GM19328 (cell line): Measurements from ENCODE around the gene JPT1.

Source experiments
- ATAC-seq: cut with Tn5 transposase; IDR thresholded peaks from one replicate; pipeline ENCODE4 v1.9.1; 2021; ENCODE audit warnings: mild to moderate bottlenecking, moderate library complexity; ENCODE audit not compliant: unreplicated experiment

JPT1 gene

DNA sequence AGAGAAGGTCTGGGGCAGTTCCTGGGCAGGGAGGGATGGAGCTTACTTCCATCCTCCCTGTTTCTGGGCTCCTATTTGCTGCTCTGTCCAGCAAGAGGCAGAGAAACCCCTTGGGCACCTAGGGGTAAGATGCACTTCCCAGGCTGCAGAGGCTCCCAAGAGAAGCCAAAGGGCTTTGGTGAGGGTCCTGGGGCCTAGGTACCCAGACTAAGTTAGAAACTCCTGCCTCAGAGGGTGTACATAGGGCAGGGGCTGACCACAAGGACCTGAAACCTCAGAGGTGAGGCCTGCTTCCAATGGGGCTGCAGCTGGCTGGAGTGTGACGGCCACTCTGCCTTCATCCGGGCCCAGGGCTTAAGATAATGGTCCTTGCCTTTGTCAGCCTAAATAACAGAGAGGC is 46.1 kb downstream of the JPT1 start:
- no peak for ATAC-seq

DNA sequence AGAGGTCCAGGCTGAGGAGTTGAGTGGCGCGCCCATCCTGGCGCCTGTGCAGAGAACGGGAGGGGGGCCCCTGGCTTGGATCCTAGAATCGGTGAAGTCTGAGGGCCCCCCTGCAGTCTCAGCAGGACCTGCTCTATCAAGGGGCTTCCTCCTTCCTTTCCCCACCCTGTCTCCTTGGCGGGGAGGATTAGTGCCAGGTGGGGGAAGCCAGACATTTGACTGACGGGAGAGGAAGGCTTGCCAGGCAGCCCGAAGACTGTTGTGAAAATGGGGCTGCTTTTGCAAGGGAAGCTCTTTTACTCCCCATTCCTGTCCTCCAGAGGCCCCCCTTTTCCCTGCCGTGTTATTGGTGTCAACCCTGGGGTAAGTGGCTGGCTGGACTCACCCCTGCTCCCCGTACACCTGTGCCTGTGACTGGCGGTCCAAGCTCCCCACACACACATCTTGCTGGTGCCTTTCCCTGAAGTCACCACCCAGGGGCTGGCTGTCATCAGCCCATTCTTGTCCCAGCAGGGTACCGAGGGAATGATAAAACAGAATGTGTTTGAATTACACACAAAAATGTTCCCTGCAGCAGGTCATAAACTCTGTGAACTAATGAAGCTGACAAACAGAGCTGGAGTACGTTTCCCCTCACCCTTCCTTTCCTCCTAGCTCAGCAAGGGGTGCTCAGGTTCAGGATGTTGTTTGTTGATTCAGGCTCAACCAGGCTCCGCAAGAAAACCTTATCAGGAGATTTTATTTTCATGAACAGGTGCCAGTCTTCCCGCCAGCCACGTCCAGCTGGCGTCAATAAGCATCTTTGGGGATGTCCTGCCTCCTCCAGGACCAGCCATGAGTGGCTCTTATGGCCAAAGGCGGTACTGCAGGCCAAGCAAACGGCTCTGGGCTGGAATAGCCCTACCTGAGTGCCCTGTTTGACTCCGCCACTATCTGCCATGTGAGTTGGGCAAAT is 48.9 kb downstream of the JPT1 start:
- ATAC-seq: no peak

DNA sequence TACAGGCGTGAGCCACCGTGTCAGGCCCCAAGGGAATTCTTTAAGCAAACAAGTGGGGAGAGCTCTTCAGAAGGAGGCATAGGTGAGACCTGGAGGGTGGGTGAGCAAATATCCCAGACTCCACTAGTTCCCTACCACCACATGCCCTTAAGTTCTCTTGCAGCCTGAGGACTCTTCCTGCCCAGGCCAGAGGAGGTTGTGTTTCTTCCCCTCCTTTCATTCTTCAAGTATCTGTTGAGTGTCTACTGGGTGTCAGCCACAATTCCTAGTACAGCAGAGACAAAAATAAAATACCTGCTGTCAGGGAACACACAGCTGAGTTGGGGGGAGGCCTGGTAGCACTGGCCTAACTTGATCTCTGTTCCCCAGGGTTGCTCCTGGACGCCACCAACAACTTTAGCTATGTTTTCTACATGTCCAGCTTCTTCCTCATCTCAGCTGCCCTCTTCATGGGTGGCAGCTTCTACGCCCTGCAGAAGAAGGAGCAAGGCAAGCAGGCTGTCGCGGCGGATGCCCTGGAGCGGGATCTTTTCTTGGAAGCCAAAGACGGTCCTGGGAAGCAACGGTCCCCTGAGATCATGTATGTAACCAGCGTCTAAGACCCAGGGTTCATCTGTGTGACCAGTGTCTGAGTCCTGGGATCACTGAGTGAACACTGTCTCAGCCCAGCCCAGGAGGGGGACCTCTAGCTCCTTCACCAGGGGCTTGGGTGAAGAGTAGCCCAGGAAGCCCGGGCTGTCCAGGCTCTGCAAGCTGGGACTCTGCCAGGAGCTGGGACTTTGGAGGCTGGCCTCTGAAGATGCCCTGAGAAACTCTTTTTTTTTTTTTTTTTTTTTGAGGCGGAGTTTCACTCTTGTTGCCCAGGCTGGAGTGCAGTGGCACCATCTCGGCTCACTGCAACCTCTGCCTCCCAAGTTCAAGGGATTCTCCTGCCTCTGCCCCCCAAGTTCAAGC is 50.4 kb downstream of the JPT1 start:
- no peak for ATAC-seq

DNA sequence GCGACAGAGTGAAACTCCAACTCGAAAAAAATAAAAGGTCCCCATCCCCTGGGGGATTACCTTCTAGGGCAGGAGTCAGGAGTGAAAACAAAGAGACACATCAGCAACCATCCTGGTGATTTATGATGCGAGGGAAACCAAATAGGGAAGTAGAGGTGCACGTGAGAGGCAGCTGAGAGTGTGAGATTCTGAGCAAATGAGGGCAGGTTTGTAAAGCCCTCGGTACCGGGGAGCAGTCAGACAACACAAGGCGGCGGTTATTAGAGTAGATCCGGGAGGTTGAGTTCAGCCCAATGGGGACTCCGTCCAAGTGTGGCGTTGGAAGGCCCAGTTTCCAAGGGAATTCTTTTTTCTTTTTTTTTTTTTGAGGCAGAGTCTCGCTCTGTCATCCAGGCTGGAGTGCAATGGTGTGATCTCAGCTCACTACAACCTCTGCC is 51.9 kb downstream of the JPT1 start:
- no peak for ATAC-seq

DNA sequence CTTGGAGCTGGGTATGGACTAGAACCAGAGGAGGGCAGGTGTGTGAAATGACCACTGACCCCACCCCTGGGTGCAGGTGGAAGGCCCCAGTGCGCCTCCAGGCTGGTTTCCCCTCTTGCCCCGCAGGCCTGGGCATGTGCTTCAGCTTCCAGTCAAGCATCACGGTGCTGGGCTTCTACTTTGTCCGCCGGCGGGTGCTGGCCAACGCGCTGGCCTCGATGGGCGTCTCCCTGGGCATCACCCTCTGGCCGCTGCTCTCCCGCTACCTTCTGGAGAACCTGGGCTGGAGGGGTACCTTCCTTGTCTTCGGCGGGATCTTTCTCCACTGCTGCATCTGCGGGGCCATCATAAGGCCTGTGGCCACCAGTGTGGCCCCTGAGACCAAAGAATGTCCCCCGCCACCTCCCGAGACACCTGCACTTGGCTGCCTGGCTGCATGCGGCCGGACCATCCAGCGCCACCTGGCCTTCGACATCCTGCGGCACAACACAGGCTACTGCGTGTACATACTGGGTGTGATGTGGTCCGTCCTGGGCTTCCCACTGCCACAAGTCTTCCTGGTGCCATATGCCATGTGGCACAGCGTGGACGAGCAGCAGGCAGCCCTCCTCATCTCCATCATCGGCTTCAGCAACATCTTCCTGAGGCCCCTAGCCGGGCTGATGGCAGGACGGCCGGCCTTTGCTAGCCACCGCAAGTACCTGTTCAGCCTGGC is 54.3 kb downstream of the JPT1 start:
- ATAC-seq: no peak

DNA sequence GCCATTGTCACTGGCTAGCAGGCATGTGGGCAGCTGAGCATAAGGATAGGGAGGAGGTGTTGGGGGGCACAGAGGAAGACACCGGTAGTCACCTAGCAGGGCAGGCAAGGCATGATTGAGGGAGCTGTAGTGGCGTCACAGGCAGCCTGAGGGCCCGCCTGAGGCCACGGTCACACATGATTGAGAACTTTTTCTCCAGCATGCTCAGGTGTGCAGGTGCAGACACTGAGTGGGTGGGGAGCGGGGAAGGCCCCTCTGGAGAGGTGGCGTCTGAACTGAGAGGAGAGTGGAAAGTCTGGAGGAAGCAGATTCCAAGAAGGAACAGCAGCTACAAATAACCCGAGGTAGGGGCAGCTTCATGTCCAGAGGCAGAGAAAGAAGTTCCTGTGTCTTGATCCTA is 55.5 kb downstream of the JPT1 start:
- ATAC-seq: no peak

DNA sequence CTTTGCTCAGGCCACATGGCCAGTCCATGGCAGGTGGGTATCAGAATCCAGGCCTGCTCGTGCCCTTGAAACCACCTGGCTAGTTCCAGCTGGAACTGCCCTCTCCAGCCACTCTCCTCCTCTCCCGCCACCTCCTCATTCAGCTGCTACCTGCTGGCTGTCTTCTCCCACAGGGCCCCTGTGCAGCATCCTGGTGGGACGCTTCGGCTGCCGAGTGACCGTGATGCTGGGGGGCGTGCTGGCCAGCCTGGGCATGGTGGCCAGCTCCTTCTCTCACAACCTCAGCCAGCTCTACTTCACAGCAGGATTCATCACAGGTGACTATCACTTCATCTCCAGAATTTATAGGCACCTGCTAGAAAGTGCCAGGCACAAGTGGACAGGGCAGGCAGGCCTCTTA is 56.4 kb downstream of the JPT1 start:
- ATAC-seq: no peak

DNA sequence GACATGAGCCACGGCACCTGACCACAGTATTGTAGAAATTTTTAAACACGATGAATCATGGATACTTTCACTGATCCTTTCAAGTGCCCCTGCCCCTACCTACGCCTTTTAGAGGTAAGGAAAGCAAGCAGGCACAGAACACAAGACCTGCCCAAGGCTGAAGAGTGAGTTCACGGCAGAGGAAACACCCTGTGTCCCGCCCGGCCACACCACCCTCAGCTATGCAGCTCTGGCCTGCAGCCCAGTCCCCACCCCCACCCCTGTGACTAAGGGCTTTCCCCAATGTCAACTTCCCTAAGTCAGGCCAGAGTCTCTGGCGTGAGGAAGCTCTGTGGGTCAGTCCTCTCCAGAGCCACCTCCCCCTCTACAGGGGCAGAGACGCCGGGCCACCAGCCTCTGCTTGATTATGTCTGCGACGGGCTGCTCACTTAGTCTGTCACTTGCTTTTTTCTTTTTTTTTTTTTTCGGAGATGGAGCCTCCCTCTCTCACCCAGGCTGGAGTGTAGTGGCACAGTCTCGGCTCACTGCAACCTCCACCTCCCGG is 58.2 kb downstream of the JPT1 start:
- no peak for ATAC-seq

DNA sequence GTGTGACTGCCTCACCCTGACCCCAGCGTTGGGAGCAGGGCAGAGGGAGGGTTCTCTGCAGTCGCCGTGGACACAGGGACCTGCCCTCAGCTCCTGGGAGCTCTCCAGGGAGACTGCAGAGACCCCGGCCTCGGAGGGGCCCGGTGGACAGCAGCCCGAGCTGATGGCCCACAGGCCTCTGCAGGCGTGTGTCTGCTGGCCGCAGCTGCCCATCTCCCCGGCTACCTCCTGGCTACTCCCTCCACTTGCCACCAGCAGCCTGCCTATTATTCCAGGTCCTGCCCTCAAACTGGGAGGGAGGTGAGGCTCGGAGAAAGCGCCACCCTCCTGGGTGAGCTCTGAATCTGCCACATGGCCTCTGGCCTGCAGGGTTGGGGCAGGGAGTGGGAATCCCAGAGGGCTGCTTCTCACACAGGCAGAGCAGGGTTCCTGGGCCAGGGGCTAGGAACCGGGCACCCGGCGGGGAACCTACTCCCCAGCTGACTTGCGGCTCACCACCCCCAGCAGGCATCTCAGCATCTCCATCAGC is 59.4 kb downstream of the JPT1 start:
- no peak for ATAC-seq

DNA sequence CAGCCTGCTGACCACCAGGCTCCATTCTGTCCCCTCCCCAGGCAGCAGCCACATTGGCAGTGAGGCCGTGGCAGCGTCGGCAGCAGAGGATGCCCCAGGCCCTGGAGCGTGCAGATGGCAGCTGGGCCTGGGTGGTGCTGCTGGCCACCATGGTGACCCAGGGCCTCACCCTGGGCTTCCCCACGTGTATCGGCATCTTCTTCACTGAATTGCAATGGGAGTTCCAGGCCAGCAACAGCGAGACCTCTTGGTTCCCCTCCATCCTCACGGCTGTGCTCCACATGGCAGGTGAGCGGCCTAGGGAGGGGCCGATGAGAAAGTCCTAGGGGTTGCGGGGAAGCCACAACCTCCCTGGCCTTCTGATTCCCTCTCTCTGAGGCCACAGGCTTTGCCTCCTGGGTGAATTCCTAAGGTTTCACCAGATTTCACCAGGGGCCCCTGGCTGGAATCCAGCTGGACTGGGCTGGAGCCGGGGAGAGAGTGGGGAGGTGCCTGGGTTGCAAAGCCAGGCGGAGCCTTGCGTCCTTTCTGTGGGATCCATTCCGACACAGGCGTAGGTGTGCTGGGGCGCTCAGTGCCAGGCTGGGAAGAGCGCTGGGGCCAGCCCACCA is 60.7 kb downstream of the JPT1 start:
- ATAC-seq: no peak

DNA sequence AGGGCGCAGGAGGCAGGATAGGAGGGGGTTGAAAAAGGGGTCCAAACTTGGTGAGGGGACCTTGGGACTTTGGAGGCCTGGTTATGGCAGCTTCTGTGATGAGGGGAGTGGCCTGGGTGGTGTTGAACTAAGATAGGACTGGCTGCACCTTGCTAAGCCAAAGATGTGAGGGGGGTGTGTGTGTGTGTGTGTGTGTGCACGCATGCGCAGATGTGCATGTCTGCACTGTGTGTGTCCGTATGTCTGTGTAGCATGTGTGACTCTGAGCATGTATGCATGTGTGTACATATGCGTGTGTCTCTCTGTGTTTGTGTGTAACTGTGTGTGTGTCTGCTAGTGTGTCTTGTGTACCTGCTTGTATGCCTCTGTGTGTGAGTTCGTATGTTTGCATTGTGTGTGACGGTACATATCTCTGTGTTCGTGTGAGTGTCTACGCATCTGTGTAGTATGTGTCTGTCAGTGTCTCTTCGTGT is 62.4 kb downstream of the JPT1 start:
- ATAC-seq: no peak

DNA sequence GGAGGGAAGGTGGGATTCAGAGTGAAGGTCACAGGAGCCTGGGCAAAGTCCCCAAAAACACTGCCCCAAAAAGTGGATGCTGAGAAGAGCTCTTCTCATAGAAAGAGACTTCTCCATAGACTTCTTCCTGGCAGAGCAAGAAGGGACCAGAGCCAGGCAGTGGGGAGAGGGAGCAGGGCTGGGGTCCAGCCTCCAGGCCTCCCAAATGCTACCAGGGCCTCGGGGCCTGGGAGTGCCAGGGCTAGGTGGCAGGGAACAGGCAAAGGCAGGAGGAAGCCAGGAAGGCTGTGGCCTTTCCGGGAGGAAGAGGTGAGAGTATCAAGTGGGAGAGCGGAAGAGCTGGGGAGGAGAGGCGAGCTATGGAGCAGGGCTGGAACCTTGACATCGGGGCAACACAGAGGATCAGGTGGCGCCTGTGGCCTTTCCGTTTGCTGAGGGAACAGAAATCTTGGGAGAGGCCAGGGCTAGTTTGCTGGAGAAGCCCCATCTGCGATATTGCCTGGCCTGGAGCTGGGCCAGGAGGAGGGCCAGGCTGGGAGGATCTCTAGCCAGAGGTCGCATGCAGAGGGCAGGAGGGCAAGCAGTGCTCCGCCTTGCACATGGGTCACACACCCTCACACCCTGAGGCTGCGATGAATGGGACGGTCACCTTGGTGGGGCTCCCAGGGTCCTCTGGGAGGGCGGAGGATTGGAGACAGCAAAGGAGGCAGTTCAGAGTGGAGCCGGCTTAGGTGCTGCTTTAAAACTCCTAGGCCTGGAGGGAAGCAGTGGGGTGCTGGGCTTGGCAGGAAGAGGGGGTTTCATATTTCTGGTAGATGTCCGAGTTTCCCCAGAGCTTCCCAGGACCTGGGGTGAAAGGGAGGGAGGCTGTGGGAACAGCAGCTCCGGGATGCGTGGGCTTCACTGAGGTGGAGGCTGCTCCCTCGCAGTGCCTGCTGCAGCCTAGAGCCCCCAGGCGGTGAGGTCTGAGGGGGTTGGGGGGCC is 63.1 kb downstream of the JPT1 start:
- no peak for ATAC-seq

DNA sequence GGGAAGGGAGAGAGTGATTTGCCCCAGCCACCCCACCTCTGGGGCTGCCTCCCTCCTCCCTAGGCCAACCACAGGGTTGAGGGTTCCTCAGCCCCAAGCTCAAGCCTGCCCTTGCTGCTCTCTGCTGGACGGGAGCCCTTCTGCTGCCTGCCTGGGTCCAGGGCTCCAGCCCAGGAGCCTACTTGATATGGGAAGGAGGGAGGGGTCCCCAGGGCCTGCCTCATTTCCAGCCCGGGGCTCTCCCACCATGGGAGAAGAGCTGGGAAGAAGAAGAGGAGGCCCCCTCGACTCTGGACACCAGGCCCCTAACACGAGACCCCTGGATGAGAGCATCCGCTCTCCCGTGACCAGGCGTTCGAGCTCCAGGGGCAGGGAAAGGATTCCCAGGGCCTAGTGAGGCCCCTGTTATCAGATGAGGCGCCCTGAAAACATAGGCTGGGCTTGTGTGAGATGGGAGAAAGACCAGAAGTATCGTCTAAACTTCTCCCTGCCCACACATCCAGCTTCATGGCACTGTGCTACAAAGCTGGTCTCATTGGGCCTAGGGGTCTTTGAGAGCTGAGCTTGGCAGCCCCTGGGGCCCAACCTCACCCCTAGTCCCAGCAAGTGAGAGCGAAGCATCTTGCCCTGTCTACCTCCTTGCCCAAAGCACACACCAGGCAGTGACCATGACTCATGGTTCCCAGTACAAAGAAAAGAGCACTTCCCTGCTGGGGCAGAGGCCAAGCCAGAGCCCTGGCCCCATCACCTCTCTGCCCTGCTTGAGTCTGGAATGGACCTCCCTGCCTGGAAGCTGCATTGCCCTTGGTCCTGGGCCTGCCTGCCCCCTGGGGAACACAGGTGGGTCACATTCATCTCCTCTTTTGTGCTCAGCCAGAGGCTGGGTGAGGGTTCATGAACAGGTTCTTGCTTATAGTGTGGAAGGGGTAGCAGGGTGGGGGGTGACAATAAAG is 65.6 kb downstream of the JPT1 start:
- ATAC-seq: no peak

DNA sequence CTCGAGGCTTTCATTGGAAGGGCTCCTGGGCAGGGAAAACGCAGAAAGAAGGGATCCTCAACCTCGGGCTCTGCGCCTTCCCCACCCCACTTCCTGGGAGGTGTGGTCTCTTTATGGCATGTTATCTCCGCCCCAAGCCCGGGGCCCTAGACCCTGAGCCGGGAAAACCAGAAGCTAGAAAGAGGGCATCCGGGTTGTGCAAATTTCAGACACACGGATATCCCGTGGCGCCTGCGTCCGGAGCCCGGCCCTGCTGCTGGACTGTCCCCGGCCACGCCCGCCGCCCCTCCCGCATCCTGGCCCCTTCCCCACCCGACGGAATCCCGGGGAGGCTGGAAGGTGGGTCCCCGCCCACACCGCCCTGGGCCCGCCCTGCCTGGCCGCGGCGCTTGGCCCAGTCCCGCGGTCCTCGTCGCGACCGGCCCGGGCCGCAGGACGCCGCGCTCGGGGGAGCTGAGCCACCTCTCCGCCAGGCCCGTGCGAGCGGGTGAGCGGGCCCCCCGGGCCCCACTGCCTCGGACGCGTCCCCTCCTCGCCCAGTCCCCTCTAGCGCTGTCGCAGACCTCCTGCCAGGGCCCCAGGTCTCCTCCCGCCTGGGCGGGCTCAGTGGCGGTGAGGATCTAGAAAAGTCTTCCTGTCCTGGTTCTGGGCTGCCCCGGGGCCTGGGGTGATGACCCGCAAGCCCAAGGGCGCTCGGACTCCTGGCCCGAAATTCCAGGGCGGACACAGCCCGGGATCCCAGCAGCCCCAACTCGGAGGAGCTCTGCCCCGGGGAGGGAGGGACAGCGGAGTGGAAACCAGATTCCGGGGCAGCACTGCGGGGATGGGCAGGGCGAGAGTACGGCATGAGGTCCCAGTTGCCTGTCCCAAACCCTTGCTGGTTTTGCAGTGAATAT is 66.5 kb downstream of the JPT1 start, which contains the start of gene SLC16A5:
Gene SLC16A5 (plus strand): TSS at position 397 of the 896 bp plus-strand sequence. CDS start 5,683 bp downstream, outside the sequence.
- no peak for ATAC-seq

DNA sequence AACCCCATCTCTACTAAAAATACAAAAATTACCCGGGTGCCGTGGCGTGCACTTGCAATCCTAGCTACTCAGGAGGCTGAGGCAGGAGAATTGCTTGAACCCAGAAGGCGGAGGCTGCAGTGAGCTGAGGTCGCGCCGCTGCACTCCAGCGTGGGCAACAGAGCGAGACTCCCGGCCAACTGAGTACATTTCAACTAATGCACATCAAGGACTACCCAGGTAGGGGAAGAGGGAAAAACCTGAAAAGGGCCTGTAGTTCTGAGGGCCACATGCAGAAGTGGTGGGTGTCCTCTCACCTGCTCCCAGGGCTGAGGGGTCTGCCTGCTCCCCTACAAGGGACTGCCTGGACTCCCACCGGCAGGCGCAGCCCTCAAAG is 67.1 kb downstream of the JPT1 start:
- no peak for ATAC-seq

DNA sequence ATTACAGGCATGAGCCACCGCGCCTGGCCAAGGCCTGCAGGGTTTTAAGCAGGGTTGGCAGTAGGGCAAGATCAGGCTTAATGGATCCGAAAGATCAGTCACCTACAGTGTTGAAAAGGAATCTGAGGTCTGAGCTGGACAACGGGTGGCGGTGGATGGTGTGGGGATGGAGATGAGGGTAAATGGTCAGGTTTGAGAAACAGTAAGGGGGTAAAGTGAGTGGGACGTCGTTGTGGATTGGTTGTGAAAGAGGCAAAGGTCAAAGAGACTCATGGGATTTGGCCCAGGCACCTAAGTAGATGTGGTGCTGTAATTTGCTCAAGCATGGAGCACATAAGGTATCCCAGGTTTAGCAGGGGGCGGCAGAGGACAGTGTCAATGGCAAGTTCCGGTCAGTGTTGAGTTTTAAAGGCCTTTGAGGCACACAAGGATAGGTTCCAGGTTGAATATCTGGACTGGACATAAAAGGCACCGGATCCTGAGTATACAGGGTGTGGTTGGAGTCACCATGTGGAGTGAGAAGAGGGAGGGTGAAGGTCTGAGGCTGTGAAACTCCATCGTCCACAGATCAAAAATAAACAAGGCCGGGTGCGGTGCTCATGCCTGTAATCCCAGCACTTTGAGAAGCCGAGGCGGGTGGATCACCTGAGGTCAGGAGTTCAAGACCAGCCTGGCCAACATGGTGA is 67.7 kb downstream of the JPT1 start:
- no peak for ATAC-seq
